K562 (cell line): ENCODE data around the gene GPR42. TPM values are rescaled to one million over a fixed set of nuclear protein-coding genes. Genes with fewer than 3 reads are reported as not detected.

ENCODE experiments used
- ARNT ChIP-seq, 2 experiments: fragments of 450-650 bp; IDR thresholded peaks; 2 replicates each; pipeline ENCODE4 v1.6.1; 2016; ENCODE audit warnings: mild to moderate bottlenecking in 1 of 2
- CBX1 ChIP-seq: sonication (generic); IDR thresholded peaks from 2 replicates; pipeline ENCODE4 v1.6.1; 2016; ENCODE audit warnings: antibody characterized with exemption, low read depth, mild to moderate bottlenecking
- CHAMP1 ChIP-seq: fragments of 450-650 bp; IDR thresholded peaks from 2 replicates; pipeline ENCODE4 v1.6.1; 2016; ENCODE audit warnings: mild to moderate bottlenecking
- ESRRA ChIP-seq: fragments of 450-650 bp; IDR thresholded peaks from 2 replicates; pipeline ENCODE4 v1.6.1; 2014; ENCODE audit warnings: low read depth, mild to moderate bottlenecking, moderate library complexity, borderline replicate concordance
- FOXJ2 ChIP-seq: fragments of 200-800 bp; sonication (Bioruptor generic); IDR thresholded peaks from 2 replicates; pipeline ENCODE4 v1.6.1; 2016; ENCODE audit warnings: missing genetic modification characterization, missing compliant biosample characterization
- HNRNPUL1 ChIP-seq: fragments of 200-400 bp; formaldehyde crosslinking; IDR thresholded peaks from 2 replicates; pipeline ENCODE4 v1.6.1; 2017; ENCODE audit warnings: low read length
- KDM1A ChIP-seq, 2 experiments: fragments of 450-650 bp; IDR thresholded peaks; 2 replicates each; pipeline ENCODE4 v1.6.1; 2016; ENCODE audit warnings: mild to moderate bottlenecking in 2 of 2
- NFYB ChIP-seq: IDR thresholded peaks from 2 replicates; pipeline ENCODE4 v1.6.1; 2011; ENCODE audit warnings: mild to moderate bottlenecking, moderate library complexity; ENCODE audit not compliant: insufficient read length; ENCODE audit errors: extremely low read depth
- NR2C1 ChIP-seq, 2 experiments: fragments of 450-650 bp; IDR thresholded peaks; 2 replicates each; pipeline ENCODE4 v1.6.1; 2017; ENCODE audit warnings: mild to moderate bottlenecking in 2 of 2, antibody characterized with exemption in 1 of 2, inconsistent platforms in 1 of 2, missing compliant biosample characterization in 1 of 2, missing genetic modification characterization in 1 of 2
- POLR2AphosphoS2 ChIP-seq: IDR thresholded peaks from 2 replicates; pipeline ENCODE4 v1.6.1; 2012; ENCODE audit warnings: low read length, improper control_type of control experiment
- POLR2B ChIP-seq: fragments of 450-650 bp; IDR thresholded peaks from 2 replicates; pipeline ENCODE4 v1.6.1; 2018; ENCODE audit warnings: low read depth; ENCODE audit not compliant: partially characterized antibody
- SMARCE1 ChIP-seq: fragments of 450-650 bp; IDR thresholded peaks from 2 replicates; pipeline ENCODE4 v1.7.1; 2016; ENCODE audit warnings: mild to moderate bottlenecking
- SRSF9 ChIP-seq: fragments of 200-400 bp; formaldehyde crosslinking; IDR thresholded peaks from 2 replicates; pipeline ENCODE4 v1.6.1; 2017; ENCODE audit warnings: low read depth, low read length, borderline replicate concordance
- TAF7 ChIP-seq: fragments of 450-650 bp; IDR thresholded peaks from 2 replicates; pipeline ENCODE4 v1.6.1; 2016; ENCODE audit warnings: missing genetic modification characterization, missing compliant biosample characterization
- ZBTB8A ChIP-seq: fragments of 450-650 bp; IDR thresholded peaks from 2 replicates; pipeline ENCODE4 v1.6.1; 2018; ENCODE audit warnings: mild to moderate bottlenecking, moderate library complexity; ENCODE audit not compliant: partially characterized antibody
- ZNF316 ChIP-seq: fragments of 450-650 bp; IDR thresholded peaks from 2 replicates; pipeline ENCODE4 v1.6.1; 2016
- ZNF408 ChIP-seq: fragments of 250-450 bp; sonication (Bioruptor Pico); IDR thresholded peaks from 2 replicates; pipeline ENCODE4 v1.4.0; 2020; ENCODE audit warnings: low read depth, mild to moderate bottlenecking, moderate library complexity
- polyA plus RNA-seq, 8 experiments: library from polyadenylated mRNA; depleted of rRNA in 4 of 8; stranded (reverse) in 5 of 8; unstranded in 3 of 8; fragments of >200 nt; fragmentation: Nextera tagmentation in 2 of 8; fragmentation: Illumina TruSeq in 1 of 8; extraction: Ambion mirVana in 2 of 8; extraction: Trizol in 1 of 8; gene quantifications; 2 replicates each; pipeline versions ENCODE4 v1.2.1 to v1.2.3, GENCODE V29; 2011 to 2014; ENCODE audit warnings: inconsistent platforms in 1 of 8, missing spikeins in 1 of 8
- total RNA-seq, 7 experiments: library from RNA; depleted of rRNA in 6 of 7; stranded (reverse); fragments of >200 nt in 6 of 7; fragmentation: Illumina TruSeq in 2 of 7; extraction: Trizol in 2 of 7; gene quantifications; 2 replicates each; pipeline versions ENCODE4 v1.2.1 to v1.2.3, GENCODE V29; 2011 to 2021; ENCODE audit warnings: low replicate concordance in 1 of 7
- TF ChIP-seq, protein P1 (sequence below): sonication (generic); formaldehyde crosslinking; IDR thresholded peaks from 2 replicates; pipeline ENCODE4 v1.8.0; 2022; ENCODE audit warnings: missing genetic modification reagents, mild to moderate bottlenecking, moderate library complexity, borderline replicate concordance
- TF ChIP-seq, protein P2 (sequence below): fragments of 250-450 bp; sonication (Bioruptor Pico); IDR thresholded peaks from 2 replicates; pipeline ENCODE4 v1.9.0; 2021; ENCODE audit warnings: mild to moderate bottlenecking
- TF ChIP-seq, protein P3 (sequence below): fragments of 250-450 bp; sonication (Bioruptor Pico); IDR thresholded peaks from 2 replicates; pipeline ENCODE4 v1.5.0; 2021
- TF ChIP-seq, protein P4 (sequence below): fragments of 450-650 bp; IDR thresholded peaks from 2 replicates; pipeline ENCODE4 v1.6.1; 2017; ENCODE audit warnings: antibody characterized with exemption, mild to moderate bottlenecking

Gene GPR42
- total and polyA plus RNA-seq, 9 of the 15 experiments (the other 6 are each of a cell fraction or from before 2014, with no cell fraction given): not detected

- TF ChIP-seq POLR2AphosphoS2 (no peak), NR2C1 (IDR thresholded peaks at IDR 0.05) (peak; percentile 32; the same call in 1 of the 2 replicates), NR2C1 (tag; IDR thresholded peaks at IDR 0.05) (0 out of 2 replicates have a peak, but pooled peaks have one; percentile 41), ZNF408 (no peak), SRSF9 (no peak), TAF7 (tag) (no peak), KDM1A (IDR thresholded peaks at IDR 0.05) (peak; percentile 76 to 83; a peak in 2 of 4 replicates), ARNT (IDR thresholded peaks at IDR 0.05) (no peak), FOXJ2 (0 out of 2 replicates have a peak, but pooled peaks have one; percentile 22), ESRRA (0 out of 2 replicates have a peak, but pooled peaks have one; percentile 27), CBX1 (no peak), CHAMP1 (no peak; the same call in 1 of the 2 replicates), HNRNPUL1 (no peak), POLR2B (no peak), ZNF316 (no peak), SMARCE1 (peak; percentile 73), NFYB (no peak), ZBTB8A (no peak)
- TF ChIP-seq, protein P1, sequence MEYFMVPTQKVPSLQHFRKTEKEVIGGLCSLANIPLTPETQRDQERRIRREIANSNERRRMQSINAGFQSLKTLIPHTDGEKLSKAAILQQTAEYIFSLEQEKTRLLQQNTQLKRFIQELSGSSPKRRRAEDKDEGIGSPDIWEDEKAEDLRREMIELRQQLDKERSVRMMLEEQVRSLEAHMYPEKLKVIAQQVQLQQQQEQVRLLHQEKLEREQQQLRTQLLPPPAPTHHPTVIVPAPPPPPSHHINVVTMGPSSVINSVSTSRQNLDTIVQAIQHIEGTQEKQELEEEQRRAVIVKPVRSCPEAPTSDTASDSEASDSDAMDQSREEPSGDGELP (CRISPR knock-in tag): no peak
- TF ChIP-seq, protein P2, sequence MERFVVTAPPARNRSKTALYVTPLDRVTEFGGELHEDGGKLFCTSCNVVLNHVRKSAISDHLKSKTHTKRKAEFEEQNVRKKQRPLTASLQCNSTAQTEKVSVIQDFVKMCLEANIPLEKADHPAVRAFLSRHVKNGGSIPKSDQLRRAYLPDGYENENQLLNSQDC (CRISPR knock-in tag): no peak
- TF ChIP-seq, protein P3, sequence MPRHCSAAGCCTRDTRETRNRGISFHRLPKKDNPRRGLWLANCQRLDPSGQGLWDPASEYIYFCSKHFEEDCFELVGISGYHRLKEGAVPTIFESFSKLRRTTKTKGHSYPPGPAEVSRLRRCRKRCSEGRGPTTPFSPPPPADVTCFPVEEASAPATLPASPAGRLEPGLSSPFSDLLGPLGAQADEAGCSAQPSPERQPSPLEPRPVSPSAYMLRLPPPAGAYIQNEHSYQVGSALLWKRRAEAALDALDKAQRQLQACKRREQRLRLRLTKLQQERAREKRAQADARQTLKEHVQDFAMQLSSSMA (CRISPR knock-in tag): no peak
- TF ChIP-seq, protein P4, sequence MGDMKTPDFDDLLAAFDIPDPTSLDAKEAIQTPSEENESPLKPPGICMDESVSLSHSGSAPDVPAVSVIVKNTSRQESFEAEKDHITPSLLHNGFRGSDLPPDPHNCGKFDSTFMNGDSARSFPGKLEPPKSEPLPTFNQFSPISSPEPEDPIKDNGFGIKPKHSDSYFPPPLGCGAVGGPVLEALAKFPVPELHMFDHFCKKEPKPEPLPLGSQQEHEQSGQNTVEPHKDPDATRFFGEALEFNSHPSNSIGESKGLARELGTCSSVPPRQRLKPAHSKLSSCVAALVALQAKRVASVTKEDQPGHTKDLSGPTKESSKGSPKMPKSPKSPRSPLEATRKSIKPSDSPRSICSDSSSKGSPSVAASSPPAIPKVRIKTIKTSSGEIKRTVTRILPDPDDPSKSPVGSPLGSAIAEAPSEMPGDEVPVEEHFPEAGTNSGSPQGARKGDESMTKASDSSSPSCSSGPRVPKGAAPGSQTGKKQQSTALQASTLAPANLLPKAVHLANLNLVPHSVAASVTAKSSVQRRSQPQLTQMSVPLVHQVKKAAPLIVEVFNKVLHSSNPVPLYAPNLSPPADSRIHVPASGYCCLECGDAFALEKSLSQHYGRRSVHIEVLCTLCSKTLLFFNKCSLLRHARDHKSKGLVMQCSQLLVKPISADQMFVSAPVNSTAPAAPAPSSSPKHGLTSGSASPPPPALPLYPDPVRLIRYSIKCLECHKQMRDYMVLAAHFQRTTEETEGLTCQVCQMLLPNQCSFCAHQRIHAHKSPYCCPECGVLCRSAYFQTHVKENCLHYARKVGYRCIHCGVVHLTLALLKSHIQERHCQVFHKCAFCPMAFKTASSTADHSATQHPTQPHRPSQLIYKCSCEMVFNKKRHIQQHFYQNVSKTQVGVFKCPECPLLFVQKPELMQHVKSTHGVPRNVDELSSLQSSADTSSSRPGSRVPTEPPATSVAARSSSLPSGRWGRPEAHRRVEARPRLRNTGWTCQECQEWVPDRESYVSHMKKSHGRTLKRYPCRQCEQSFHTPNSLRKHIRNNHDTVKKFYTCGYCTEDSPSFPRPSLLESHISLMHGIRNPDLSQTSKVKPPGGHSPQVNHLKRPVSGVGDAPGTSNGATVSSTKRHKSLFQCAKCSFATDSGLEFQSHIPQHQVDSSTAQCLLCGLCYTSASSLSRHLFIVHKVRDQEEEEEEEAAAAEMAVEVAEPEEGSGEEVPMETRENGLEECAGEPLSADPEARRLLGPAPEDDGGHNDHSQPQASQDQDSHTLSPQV: peak; percentile 79
Observed at GRCh38 chr19:35389192-35389861, 18.5 kb downstream of the GPR42 start (continued).
